Thoracic aorta (tissue), 2 donors: Measurements from ENCODE around the gene SH2B3. TPM values are rescaled to one million over a fixed set of nuclear protein-coding genes. Genes with fewer than 3 reads are reported as not detected.

ENCODE experiments used
- ATAC-seq: fragments of 150-250 bp; one replicate; pipeline ENCODE4 v1.8.0; 2017; ENCODE audit warnings: low read depth; ENCODE audit not compliant: insufficient number of reproducible peaks, low FRiP score
- DNase-seq: peaks from one replicate; pipeline ENCODE4 v3.0.0-alpha.2; 2020; ENCODE audit warnings: low spot score
- H3K27ac ChIP-seq, 2 donors: fragments of 200-600 bp; sonication (generic); 1 replicate in 1 of 2; 2 replicates in 1 of 2; pipeline ENCODE4 v1.5.1; 2016; ENCODE audit warnings: mild to moderate bottlenecking in 2 of 2, moderate library complexity in 2 of 2
- H3K27me3 ChIP-seq: fragments of 200-600 bp; sonication (generic); replicated peaks from 2 replicates; pipeline ENCODE4 v1.6.0; 2016; ENCODE audit warnings: mild to moderate bottlenecking; ENCODE audit not compliant: insufficient read depth
- H3K36me3 ChIP-seq: fragments of 200-600 bp; sonication (generic); one replicate; pipeline ENCODE4 v1.5.1; 2016
- H3K4me1 ChIP-seq, 2 donors: fragments of 200-600 bp; sonication (generic); 1 replicate in 1 of 2; 2 replicates in 1 of 2; pipeline versions ENCODE4 v1.5.1 to v1.6.0; 2016; ENCODE audit warnings: low read depth in 2 of 2, mild to moderate bottlenecking in 1 of 2; ENCODE audit not compliant: control insufficient read depth in 1 of 2
- H3K4me3 ChIP-seq: fragments of 200-600 bp; sonication (generic); 2 replicates; pipeline ENCODE4 v1.5.1; 2016; ENCODE audit warnings: mild to moderate bottlenecking
- H3K9me3 ChIP-seq: fragments of 200-600 bp; sonication (generic); 2 replicates; pipeline ENCODE4 v1.5.1; 2016
- total RNA-seq, 2 donors: library from RNA; depleted of rRNA; stranded (reverse); fragments of >200 nt; gene quantifications; one replicate each; pipeline versions ENCODE4 v1.1.0 to v1.2.3, GENCODE V29; 2016
- TF ChIP-seq, protein P1 (sequence below): fragments of 200-600 bp; sonication (generic); IDR thresholded peaks from one replicate; pipeline ENCODE4 v1.5.1; 2019; ENCODE audit warnings: antibody characterized with exemption

SH2B3 gene
- total RNA-seq, result 100 to 1,000 TPM in 1 of 2 donors, 10 to 100 TPM in 1; 48.6 to 117 TPM

DNA sequence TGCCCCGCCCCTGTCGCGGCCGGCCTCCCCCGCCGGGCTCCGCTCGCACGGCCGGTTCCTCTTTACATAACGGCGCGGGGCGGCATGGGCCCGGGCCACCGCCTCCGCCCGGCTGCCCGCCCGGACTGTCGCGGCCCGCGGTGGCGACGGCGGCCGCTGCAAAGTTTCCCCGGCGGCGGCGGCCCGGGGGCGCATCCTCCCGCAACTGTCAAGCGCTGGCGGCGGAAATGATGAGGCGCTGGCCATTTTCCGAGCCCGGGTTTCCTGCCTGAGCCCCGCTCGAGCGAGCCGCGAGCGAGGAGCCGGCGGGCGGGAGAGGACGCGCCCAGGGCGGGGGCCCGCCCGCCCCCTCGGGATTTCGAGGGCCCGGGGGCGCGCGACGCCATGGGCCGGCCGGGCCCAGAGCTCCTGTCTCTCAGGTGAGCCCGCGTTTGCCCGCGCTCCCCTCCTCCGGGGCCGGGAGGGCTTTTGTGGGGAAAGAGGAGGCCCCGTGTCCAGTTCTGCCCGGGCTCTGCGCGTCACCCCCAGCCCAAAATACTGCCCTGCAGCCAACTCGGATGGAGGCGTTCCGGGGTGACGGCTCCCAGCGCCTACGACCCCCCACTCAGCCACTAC lies at the start of gene SH2B3:
Gene SH2B3, plus strand, starts transcription at position 65 of the 615 bp plus-strand sequence. CDS start 12,223 bp downstream, outside the sequence.
- Histone ChIP-seq H3K9me3 (no peaks in the 10 kb centered on the region), H3K4me1 (peaks cover 28 to 74% of the 10 kb centered on the region in 2 donors), H3K27me3 (no peaks in the 10 kb centered on the region), H3K36me3 (no peaks in the 10 kb centered on the region), H3K4me3 (peak within 1 kb of the TSS; percentile 96), H3K27ac (peak within 1 kb of the TSS; percentile 74 to 82)
- DNase-seq, result no peak
- no peak for ATAC-seq
- TF ChIP-seq, protein P1, sequence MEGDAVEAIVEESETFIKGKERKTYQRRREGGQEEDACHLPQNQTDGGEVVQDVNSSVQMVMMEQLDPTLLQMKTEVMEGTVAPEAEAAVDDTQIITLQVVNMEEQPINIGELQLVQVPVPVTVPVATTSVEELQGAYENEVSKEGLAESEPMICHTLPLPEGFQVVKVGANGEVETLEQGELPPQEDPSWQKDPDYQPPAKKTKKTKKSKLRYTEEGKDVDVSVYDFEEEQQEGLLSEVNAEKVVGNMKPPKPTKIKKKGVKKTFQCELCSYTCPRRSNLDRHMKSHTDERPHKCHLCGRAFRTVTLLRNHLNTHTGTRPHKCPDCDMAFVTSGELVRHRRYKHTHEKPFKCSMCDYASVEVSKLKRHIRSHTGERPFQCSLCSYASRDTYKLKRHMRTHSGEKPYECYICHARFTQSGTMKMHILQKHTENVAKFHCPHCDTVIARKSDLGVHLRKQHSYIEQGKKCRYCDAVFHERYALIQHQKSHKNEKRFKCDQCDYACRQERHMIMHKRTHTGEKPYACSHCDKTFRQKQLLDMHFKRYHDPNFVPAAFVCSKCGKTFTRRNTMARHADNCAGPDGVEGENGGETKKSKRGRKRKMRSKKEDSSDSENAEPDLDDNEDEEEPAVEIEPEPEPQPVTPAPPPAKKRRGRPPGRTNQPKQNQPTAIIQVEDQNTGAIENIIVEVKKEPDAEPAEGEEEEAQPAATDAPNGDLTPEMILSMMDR, result no peak

DNA sequence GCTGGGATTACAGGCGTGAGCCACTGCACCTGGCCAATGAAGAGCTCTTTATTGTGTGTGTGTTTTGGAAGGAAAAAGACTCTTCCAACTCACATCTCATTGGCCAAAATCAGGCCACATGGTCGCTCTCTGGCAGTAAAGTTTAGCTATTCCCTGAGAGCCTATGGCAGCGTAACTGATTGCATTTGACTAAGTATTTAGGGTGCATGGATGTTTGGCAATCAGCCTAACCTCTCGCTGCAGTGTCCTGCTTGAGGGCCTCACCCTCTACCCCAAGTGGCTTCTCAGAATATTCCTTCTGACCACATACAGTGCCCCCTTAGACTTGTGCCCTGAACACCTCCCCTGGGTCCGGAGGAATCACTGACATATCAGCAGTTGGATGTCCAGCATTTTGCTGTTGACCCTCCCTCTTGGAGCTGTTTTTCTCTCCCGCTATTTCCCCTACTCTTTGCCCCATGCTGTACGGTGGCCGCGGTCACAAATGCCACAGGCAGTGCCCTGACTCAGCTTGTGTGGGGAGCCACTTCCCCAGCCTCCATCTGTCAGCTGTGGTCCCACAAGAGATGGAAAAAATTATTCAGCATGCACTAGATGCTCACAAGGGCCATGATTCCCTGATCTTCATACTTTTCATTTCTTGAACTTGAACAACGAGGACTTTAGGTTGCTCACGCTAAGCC lies 46.4 kb upstream of the SH2B3 start:
- Histone ChIP-seq H3K36me3 (peaks cover 12% of the 10 kb centered on the region), H3K4me1 (peaks cover 0 to 6% of the 10 kb centered on the region in 2 donors), H3K4me3 (no peak overlapping the region), H3K9me3 (no peaks in the 10 kb centered on the region), H3K27me3 (no peaks in the 10 kb centered on the region), H3K27ac (no peak overlapping the region)
- TF ChIP-seq, protein P1, result no peak
- DNase-seq (no peak), ATAC-seq (no peak)

DNA sequence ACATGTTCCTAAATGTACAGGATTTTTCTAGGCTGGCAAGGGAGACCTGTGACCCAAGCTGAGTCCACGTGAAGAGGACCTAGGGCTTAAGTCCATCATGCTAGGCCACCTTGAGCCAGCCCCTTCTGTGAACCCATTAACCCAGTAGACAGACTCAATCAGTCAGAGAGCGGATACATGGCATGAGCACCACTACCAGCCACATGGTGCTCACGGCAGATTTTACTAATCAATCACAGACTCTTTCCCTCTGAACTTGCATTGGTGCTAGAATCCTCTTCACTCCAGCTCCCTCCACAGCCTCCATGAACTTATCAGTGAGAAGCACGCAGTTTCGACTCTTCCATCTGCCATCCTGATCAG lies 45.8 kb upstream of the SH2B3 start:
- Histone ChIP-seq H3K36me3 (peaks cover 12% of the 10 kb centered on the region), H3K27ac (no peak overlapping the region), H3K4me3 (no peak overlapping the region), H3K27me3 (no peaks in the 10 kb centered on the region), H3K4me1 (peaks cover 0 to 12% of the 10 kb centered on the region in 2 donors), H3K9me3 (no peaks in the 10 kb centered on the region)
- TF ChIP-seq, protein P1, result no peak
- DNase-seq (no peak), ATAC-seq (no peak)

DNA sequence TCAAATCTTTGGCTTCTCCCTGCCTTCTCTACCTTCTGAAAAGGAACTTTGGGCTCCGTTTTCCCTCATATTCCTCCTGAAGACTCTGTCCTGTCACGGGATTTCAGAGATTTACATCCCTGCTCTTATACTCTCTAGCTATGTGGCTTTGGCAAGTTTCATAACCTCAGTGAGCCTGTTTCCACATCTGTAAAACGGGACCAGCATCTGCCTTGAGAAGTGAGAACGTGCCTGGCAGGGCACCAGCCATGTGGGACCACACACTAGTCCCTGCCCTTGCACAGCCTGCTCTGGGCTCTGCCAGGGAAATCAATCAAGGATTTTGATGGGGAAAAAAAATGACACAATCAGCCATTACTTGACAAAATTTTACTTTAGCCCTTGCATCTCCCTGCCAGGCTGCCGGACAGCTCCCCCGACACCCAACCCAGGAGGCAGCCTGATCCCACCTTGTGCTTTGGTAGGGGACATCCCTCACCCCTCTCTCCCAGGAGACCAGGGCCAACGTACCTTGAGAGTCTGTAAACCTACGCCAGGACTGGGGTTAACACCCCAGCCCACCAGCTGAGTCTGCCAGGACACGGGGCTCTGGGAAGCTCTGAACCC lies 45.3 kb upstream of the SH2B3 start:
- H3K4me3 ChIP-seq, result no peak overlapping the region
- no peak for DNase-seq
- TF ChIP-seq, protein P1, result no peak
- ATAC-seq, result no peak
- no peaks in the 10 kb centered on the region for H3K27me3 ChIP-seq
- H3K36me3 ChIP-seq, result peaks cover 12% of the 10 kb centered on the region
- no peak overlapping the region for H3K27ac ChIP-seq
- no peaks in the 10 kb centered on the region for H3K9me3 ChIP-seq
- H3K4me1 ChIP-seq, result peaks cover 0 to 16% of the 10 kb centered on the region in 2 donors

DNA sequence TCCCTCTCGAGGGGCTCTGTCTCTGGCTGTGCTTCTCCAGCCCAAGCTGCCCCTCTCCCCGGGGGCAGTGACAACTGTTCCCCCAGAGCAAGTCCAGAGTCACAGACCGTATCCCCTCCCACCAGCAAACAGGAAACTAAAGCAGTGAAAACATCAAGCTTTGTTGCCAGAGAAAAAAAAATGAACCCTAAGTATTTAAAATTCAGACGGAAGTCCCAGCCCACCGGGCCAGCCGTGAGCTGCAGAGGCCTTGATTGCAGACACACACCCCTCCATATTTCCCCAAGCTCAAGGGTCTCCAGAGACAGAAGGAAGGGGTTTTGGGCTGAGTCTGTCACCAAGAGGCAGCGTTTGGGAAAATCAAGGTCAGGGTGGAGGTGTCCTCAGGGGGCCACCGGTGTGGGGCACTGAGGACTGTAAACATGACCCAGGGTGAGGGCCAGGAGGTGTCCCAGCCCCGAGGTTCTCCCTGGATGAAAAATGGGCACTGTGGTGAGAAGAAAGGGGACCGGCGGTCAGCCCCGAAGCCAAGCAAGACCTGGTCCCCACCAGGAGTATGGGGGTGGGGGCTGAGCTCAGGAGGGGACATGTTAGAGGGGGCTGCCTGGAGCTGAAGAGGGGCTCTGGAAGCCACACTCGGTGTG lies 44.5 kb upstream of the SH2B3 start:
- no peaks in the 10 kb centered on the region for H3K27me3 ChIP-seq
- no peak overlapping the region for H3K4me3 ChIP-seq
- H3K27ac ChIP-seq, result no peak overlapping the region
- H3K36me3 ChIP-seq, result peaks cover 14% of the 10 kb centered on the region
- peaks cover 0 to 16% of the 10 kb centered on the region in 2 donors for H3K4me1 ChIP-seq
- no peaks in the 10 kb centered on the region for H3K9me3 ChIP-seq
- ATAC-seq, result no peak
- DNase-seq, result no peak
- TF ChIP-seq, protein P1, result no peak
